Esophagus squamous epithelium (tissue), 5 donors: ENCODE data around the gene NFE2. TPM values are rescaled to one million over a fixed set of nuclear protein-coding genes. Genes with fewer than 3 reads are reported as not detected.

ENCODE experiments used
- DNase-seq: peaks from one replicate; lab custom pipeline; 2025; lab: John Stamatoyannopoulos, UW
- H3K27ac ChIP-seq, 4 donors: fragments of 200-600 bp; sonication (generic); one replicate each; pipeline ENCODE4 v1.5.1; 2016 to 2019; ENCODE audit warnings: mild to moderate bottlenecking in 1 of 4
- H3K27me3 ChIP-seq, 4 donors: fragments of 200-600 bp; sonication (generic); 1 replicate in 3 of 4; 2 replicates in 1 of 4; pipeline versions ENCODE4 v1.5.1 to v1.6.0; 2017 to 2021; ENCODE audit warnings: antibody characterized with exemption in 1 of 4
- H3K36me3 ChIP-seq, 3 donors: fragments of 200-600 bp; sonication (generic); one replicate each; pipeline ENCODE4 v1.5.1; 2016 to 2019
- H3K4me1 ChIP-seq, 3 donors: fragments of 200-600 bp; sonication (generic); one replicate each; pipeline ENCODE4 v1.5.1; 2017 to 2019
- H3K4me3 ChIP-seq, 4 donors: fragments of 200-600 bp; sonication (generic); 1 replicate in 3 of 4; 2 replicates in 1 of 4; pipeline ENCODE4 v1.5.1; 2016 to 2019; ENCODE audit warnings: mild to moderate bottlenecking in 2 of 4, moderate library complexity in 1 of 4
- H3K9me3 ChIP-seq, 3 donors: fragments of 200-600 bp; sonication (generic); one replicate each; pipeline ENCODE4 v1.5.1; 2016 to 2019
- POLR2A ChIP-seq, 4 donors: fragments of 450-650 bp; IDR thresholded peaks; one replicate each; pipeline ENCODE4 v1.6.1; 2017; ENCODE audit warnings: antibody characterized with exemption in 4 of 4, mild to moderate bottlenecking in 4 of 4, moderate library complexity in 3 of 4
- WGBS, 2 donors: methylation state at CpG; one replicate each; pipeline ENCODE4 v1.1.5; 2018; 5-methylcytosine and 5-hydroxymethylcytosine counted together
- intact Hi-C: fragments of 100-400 bp; cut with DNase I; formaldehyde crosslinking; loops from one replicate; pipeline ENCODE4 v1.15.0; 2022
- total RNA-seq, 4 donors: library from RNA; depleted of rRNA; stranded (reverse); fragments of >200 nt; gene quantifications; one replicate each; pipeline ENCODE4 v1.1.0, GENCODE V29; 2016
- TF ChIP-seq, protein P1 (sequence below), 6 experiments: fragments of 450-650 bp in 4 of 6; fragments of 200-600 bp in 2 of 6; sonication (generic) in 2 of 6; IDR thresholded peaks; one replicate each; pipeline ENCODE4 v1.5.1; 2016 to 2019; ENCODE audit warnings: antibody characterized with exemption in 6 of 6, mild to moderate bottlenecking in 4 of 6, moderate library complexity in 4 of 6
- donor health status: DM: yes; HTN: yes; CAD: no.

The NFE2 gene
- total RNA-seq, 4 donors from 2014 or later = 0.15 to 0.44 (median 0.38) TPM; not detected in 1

GRCh38 chr12:54299515-54300224 is 1.1 kb downstream of the NFE2 start:
- 27 to 29% methylated on average over 8 of the region's 8 CpGs for whole genome bisulfite sequencing, 2 donors
- no peak for DNase-seq
- TF ChIP-seq, protein P1, sequence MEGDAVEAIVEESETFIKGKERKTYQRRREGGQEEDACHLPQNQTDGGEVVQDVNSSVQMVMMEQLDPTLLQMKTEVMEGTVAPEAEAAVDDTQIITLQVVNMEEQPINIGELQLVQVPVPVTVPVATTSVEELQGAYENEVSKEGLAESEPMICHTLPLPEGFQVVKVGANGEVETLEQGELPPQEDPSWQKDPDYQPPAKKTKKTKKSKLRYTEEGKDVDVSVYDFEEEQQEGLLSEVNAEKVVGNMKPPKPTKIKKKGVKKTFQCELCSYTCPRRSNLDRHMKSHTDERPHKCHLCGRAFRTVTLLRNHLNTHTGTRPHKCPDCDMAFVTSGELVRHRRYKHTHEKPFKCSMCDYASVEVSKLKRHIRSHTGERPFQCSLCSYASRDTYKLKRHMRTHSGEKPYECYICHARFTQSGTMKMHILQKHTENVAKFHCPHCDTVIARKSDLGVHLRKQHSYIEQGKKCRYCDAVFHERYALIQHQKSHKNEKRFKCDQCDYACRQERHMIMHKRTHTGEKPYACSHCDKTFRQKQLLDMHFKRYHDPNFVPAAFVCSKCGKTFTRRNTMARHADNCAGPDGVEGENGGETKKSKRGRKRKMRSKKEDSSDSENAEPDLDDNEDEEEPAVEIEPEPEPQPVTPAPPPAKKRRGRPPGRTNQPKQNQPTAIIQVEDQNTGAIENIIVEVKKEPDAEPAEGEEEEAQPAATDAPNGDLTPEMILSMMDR (IDR thresholded peaks at IDR 0.05) = no peak
- TF ChIP-seq POLR2A (IDR thresholded peaks at IDR 0.05) = no peak
- H3K4me1 ChIP-seq = peaks cover 17 to 35% (median 20%) of the 10 kb centered on the region in 3 donors
- H3K4me3 ChIP-seq = peak overlapping the region in 1 of 4 donors; percentile 53
- no peaks in the 10 kb centered on the region for H3K9me3 ChIP-seq
- no peak overlapping the region for H3K27ac ChIP-seq
- peaks cover 0 to 55% (median 0%) of the 10 kb centered on the region in 4 donors for H3K27me3 ChIP-seq
- no peaks in the 10 kb centered on the region for H3K36me3 ChIP-seq
- intact Hi-C loops = loop anchor here (10.0 kb wide), 1 partner anchor 65 kb away; the partner anchor contains the start of gene GPR84

- no peak for TF ChIP-seq POLR2A (IDR thresholded peaks at IDR 0.05)
- TF ChIP-seq, protein P1 (IDR thresholded peaks at IDR 0.05) = no peak
- intact Hi-C loops = loop anchor here (10.0 kb wide), 1 partner anchor 66 kb away; the partner anchor contains the start of gene GPR84
- Histone ChIP-seq H3K36me3 (no peaks in the 10 kb centered on the region), H3K9me3 (no peaks in the 10 kb centered on the region), H3K27me3 (peaks cover 0 to 47% (median 0%) of the 10 kb centered on the region in 4 donors), H3K4me3 (no peak overlapping the region), H3K4me1 (peaks cover 13 to 27% (median 13%) of the 10 kb centered on the region in 3 donors), H3K27ac (no peak overlapping the region)
- WGBS, 2 donors = 76 to 95% methylated on average over 5 of the region's 5 CpGs
- DNase-seq = no peak
These were observed 1.9 kb downstream of the NFE2 start for GRCh38 chr12:54298904-54299303.

- 73 to 80% methylated on average over 2 to 5 of the region's 5 CpGs for WGBS, 2 donors
- Histone ChIP-seq H3K36me3 (no peaks in the 10 kb centered on the region), H3K9me3 (no peaks in the 10 kb centered on the region), H3K4me1 (peaks cover 11 to 23% (median 13%) of the 10 kb centered on the region in 3 donors), H3K27ac (no peak overlapping the region), H3K4me3 (no peak overlapping the region), H3K27me3 (peaks cover 0 to 33% (median 0%) of the 10 kb centered on the region in 4 donors)
- no peak for TF ChIP-seq POLR2A (IDR thresholded peaks at IDR 0.05)
- TF ChIP-seq, protein P1 (IDR thresholded peaks at IDR 0.05) = no peak
- no peak for DNase-seq
- intact Hi-C loops = loop anchor here (10.0 kb wide), 1 partner anchor 68 kb away; the partner anchor contains the start of gene GPR84
These were observed 4.3 kb downstream of the NFE2 start for GRCh38 chr12:54296393-54297099.

DNA sequence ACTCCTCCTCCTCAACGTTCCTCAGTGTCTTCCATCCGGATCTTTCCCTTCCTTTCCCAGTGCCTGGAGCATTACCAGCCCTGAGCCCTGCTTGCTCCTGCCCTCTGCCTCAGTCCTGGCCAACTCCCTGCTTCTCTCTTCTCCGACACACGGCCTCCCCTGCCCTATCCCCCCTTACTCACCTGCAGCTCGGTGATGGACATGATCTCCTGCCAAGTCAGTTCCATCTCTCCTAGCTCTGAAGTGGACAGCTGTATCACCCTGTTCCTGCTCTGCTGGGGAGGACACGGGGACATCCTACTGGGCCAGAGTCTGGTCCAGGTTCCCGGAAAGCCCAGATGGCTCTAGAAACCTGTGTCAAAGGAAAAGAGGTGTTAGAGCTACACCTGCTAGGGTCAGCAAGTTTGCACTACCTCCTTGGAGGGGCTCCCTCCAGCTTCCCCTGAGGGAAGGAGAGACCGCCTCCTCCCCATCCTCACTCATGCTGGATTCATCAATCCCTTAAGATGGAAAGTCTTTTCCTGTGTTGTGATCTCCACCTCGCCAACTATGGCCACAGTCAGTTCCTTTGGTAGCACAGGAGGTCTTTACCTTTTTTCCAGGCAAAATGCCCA is 5.8 kb downstream of the NFE2 start:
- H3K4me3 ChIP-seq = no peak overlapping the region

More for the DNA sequence above, 5.8 kb downstream of the NFE2 start:
- WGBS, 2 donors = 67 to 77% methylated on average over 6 to 7 of the region's 9 CpGs
- Histone ChIP-seq H3K4me1 (peaks cover 0 to 8% (median 2%) of the 10 kb centered on the region in 3 donors), H3K9me3 (no peaks in the 10 kb centered on the region), H3K27me3 (peaks cover 0 to 18% (median 0%) of the 10 kb centered on the region in 4 donors), H3K27ac (no peak overlapping the region), H3K36me3 (no peaks in the 10 kb centered on the region)
- intact Hi-C loops = loop anchor here (10.0 kb wide), 1 partner anchor 70 kb away; the partner anchor contains the start of gene GPR84
- no peak for DNase-seq
- TF ChIP-seq POLR2A (IDR thresholded peaks at IDR 0.05) = no peak
- TF ChIP-seq, protein P1 (IDR thresholded peaks at IDR 0.05) = no peak
